Measurements from ENCODE around the gene CTNNAL1.

Gene CTNNAL1

GRCh38 chr9:109027176-109027575 is 13.9 kb upstream of the CTNNAL1 start:
- no peak for DNase-seq

- DNase-seq, result no peak
Observed at GRCh38 chr9:109026306-109026705, 13.0 kb upstream of the CTNNAL1 start.

GRCh38 chr9:109022873-109023272 is 9.6 kb upstream of the CTNNAL1 start:
- no peak for DNase-seq

GRCh38 chr9:109020581-109021511 is 7.5 kb upstream of the CTNNAL1 start:
- no peak for DNase-seq

GRCh38 chr9:109020113-109020512 is 6.8 kb upstream of the CTNNAL1 start:
- DNase-seq, result no peak

GRCh38 chr9:109019420-109019819 is 6.1 kb upstream of the CTNNAL1 start:
- no peak for DNase-seq

GRCh38 chr9:109017493-109017892 is 4.2 kb upstream of the CTNNAL1 start:
- DNase-seq, result no peak

GRCh38 chr9:109017061-109017460 is 3.8 kb upstream of the CTNNAL1 start:
- no peak for DNase-seq

GRCh38 chr9:109016132-109016531 is 2.8 kb upstream of the CTNNAL1 start:
- no peak for DNase-seq

- DNase-seq, result no peak
Observed at GRCh38 chr9:109014608-109015280, 1.4 kb upstream of the CTNNAL1 start.

- DNase-seq, result peak in 1 of 2 donors; percentile 2
Observed at GRCh38 chr9:109013679-109014607, 644 bp upstream of the CTNNAL1 start.

GRCh38 chr9:109012009-109012875 is 1.1 kb downstream of the CTNNAL1 start:
- DNase-seq, result peak; percentile 57 to 61

- no peak for DNase-seq
Observed at GRCh38 chr9:109011231-109011671, 2.0 kb downstream of the CTNNAL1 start.

GRCh38 chr9:109010746-109011145 is 2.6 kb downstream of the CTNNAL1 start:
- peak; percentile 59 to 63 for DNase-seq

- no peak for DNase-seq
Observed at GRCh38 chr9:109005678-109006077, 7.6 kb downstream of the CTNNAL1 start.

GRCh38 chr9:109003116-109003515 is 10.2 kb downstream of the CTNNAL1 start:
- no peak for DNase-seq

GRCh38 chr9:109002141-109002540 is 11.2 kb downstream of the CTNNAL1 start:
- no peak for DNase-seq

- DNase-seq, result no peak
Observed at GRCh38 chr9:109001275-109001676, 12.0 kb downstream of the CTNNAL1 start.

- DNase-seq, result no peak
Observed at GRCh38 chr9:108997112-108997511, 16.2 kb downstream of the CTNNAL1 start.

GRCh38 chr9:108996643-108997042 is 16.7 kb downstream of the CTNNAL1 start:
- no peak for DNase-seq

- DNase-seq, result no peak
Observed at GRCh38 chr9:108994695-108995094, 18.6 kb downstream of the CTNNAL1 start.

- no peak for DNase-seq
Observed at GRCh38 chr9:108991479-108991878, 21.8 kb downstream of the CTNNAL1 start.
